Measurements from ENCODE around the gene ADAMTS12.
A peak's percentile ranks its signal among the peaks of the same experiment; 100 is the strongest.

ADAMTS12 gene

DNA sequence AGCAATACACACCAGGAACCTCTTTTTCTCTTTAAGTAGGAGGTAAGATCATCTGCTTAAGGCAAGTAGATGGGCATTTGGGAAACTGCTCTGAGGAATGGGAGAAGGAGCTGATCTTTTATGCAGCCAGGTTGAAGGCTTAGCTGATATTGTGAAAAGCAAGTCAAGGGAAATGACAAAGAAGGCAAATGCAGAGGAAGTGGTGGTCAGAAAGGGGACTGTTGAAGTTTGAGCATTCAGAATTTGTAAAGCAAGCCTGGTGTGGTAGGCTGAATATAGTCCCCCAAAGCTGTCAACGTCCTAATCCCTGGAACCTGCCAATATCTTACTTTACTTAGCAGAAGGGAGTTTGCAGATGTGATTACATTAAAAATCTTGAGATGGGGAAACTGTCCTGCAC is 128.9 kb downstream of the ADAMTS12 start:
- no peak for DNase-seq (ENCODE audit: low read depth, low spot score)

- no peak for DNase-seq (ENCODE audit: low read depth, low spot score)
Observed at GRCh38 chr5:33761139-33761538, 130.7 kb downstream of the ADAMTS12 start.

DNA sequence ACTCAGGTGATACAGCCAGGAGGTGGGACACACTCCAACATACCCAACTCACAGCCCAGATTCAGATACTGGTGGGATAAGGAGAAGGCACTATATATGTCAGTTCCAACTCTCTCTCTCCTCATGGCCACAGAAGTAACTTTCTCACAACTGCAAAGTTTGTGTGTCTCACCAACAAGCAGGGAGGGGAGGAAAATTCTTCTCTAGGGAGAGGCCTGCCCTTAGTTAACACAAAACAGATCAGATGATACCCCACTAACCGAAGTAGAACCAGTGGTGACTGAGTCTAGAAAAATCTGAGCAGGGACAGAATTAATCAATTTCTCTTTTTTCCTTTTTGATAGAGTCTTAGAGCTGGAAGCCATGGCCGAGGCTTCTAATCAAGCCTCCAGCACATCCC is 133.1 kb downstream of the ADAMTS12 start:
- DNase-seq (ENCODE audit: low read depth, low spot score): no peak

DNA sequence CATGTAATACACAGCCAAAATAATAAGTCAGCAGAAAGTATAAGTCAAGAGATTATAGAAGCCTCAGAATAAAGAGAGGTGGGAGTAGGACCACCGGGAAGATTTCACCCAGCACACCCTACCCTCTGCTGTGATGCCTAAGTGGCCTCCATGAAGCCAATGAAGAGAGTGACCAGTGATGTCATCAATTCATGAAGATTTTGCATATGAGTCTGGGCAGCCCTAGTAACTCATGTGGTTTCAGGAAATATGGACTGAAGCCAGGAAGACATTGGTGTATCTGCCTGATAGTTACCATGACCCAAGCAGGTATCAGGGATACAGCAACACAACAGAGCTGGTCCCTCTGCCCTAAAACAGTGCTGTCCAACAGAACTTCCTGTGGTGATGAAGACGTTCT is 135.3 kb downstream of the ADAMTS12 start:
- no peak for DNase-seq (ENCODE audit: low read depth, low spot score)

- DNase-seq (ENCODE audit: low read depth, low spot score): peak; percentile 30
Observed at GRCh38 chr5:33755231-33755630, 136.6 kb downstream of the ADAMTS12 start.

GRCh38 chr5:33753704-33754103 is 138.1 kb downstream of the ADAMTS12 start:
- DNase-seq (ENCODE audit: low read depth, low spot score): no peak

- no peak for DNase-seq (ENCODE audit: low read depth, low spot score)
Observed at GRCh38 chr5:33748754-33749153, 143.0 kb downstream of the ADAMTS12 start.

GRCh38 chr5:33745101-33745770 is 146.6 kb downstream of the ADAMTS12 start:
- no peak for DNase-seq (ENCODE audit: low read depth, low spot score)

GRCh38 chr5:33743099-33743498 is 148.7 kb downstream of the ADAMTS12 start:
- no peak for DNase-seq (ENCODE audit: low read depth, low spot score)

DNA sequence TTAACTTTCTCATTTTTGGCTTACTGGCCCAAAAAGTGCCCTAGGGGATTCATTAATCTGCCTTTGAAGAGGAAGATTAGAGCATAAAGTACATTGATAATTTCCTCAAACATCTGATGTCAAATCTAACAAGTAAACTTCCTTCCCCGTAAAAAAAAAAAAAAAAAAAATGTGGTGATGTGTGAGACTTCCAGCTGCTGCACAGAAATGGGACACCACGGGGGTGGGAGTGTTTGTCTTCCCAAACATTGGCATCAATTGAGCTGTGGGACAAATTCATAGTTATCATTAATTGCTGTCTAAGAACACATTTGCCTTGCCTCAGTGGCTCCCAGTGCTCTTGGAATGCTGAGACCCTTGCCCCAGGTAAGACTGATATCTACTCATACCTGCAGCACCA is 149.6 kb downstream of the ADAMTS12 start:
- no peak for DNase-seq (ENCODE audit: low read depth, low spot score)

DNA sequence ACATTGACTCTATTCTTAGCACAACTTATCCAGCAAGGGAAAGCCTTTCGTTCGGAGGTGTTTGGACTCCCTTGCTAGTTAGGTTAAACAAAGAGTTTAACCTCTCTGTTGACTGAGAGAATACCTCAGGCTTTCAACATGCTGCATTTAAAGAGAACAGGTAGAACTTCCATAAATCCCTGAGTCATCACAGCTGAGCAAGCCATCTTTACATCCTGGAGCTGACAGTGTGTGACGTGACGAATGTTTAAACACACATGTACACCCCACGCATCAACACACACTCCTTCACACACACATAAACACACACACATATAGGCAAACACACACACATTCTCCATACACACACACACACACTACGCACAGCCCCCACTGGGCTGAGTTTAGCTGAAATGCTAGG is 152.8 kb downstream of the ADAMTS12 start:
- DNase-seq (ENCODE audit: low read depth, low spot score): no peak

GRCh38 chr5:33738097-33738496 is 153.7 kb downstream of the ADAMTS12 start:
- no peak for DNase-seq (ENCODE audit: low read depth, low spot score)

DNA sequence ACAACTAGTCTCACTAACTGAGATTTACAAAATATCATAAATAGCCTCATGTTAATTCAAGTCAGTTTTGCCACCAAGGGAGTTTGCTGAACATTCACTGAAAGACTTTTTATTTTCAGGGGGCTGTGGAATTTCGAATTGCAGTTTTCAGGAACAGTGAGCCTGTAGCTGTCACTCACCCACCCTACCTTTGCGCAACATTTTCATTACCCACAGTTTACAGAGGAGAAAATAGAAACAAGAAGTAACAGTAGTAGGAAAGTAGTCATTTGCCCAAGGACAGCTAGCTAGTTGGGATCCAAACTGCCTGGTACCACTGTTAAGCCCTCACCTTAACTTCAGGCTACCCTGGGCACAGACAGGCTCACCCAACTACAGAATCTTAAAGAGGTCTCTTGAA is 154.1 kb downstream of the ADAMTS12 start:
- DNase-seq (ENCODE audit: low read depth, low spot score): no peak

DNA sequence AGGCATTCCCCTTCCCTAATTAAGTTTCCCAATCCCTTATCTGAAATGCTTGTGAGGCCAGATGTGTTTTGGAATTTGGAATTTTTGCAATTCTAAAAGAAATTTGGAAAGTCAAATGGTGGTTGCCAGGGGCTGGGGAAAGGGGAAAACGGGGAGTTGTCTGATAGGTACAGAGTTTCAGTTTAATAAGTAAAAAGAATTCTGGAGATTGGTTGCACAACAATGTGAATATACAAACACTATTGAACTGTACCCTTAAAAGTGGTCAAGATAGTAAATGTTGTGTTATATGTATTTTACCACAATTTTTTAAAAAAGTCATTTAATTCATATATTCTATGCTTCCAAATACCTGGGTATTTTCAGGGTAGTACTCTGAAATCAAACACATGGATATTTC is 154.5 kb downstream of the ADAMTS12 start:
- DNase-seq (ENCODE audit: low read depth, low spot score): no peak

DNA sequence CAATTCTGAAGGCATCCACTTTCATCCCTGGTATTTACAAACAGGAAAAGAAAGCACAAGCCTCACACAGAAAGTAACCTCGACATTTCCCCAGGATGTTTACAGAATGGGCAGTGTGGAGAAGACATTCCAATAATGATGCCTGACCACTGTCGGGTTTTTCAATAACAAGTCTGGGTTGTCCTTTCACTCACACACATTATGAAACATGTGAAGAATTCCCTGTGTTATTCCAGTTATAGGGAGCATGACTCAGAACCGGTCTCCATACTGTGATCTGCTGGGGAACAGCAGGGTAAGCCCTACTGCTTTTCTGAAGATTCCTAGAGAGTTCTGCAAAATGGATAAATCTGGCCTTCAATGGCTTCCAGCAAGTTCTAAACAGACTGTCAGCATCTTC is 155.3 kb downstream of the ADAMTS12 start:
- peak; percentile 41 for DNase-seq (ENCODE audit: low read depth, low spot score)

- DNase-seq (ENCODE audit: low read depth, low spot score): no peak
Observed at GRCh38 chr5:33735072-33735471, 156.7 kb downstream of the ADAMTS12 start.

GRCh38 chr5:33734537-33734936 is 157.3 kb downstream of the ADAMTS12 start:
- DNase-seq (ENCODE audit: low read depth, low spot score): no peak

DNA sequence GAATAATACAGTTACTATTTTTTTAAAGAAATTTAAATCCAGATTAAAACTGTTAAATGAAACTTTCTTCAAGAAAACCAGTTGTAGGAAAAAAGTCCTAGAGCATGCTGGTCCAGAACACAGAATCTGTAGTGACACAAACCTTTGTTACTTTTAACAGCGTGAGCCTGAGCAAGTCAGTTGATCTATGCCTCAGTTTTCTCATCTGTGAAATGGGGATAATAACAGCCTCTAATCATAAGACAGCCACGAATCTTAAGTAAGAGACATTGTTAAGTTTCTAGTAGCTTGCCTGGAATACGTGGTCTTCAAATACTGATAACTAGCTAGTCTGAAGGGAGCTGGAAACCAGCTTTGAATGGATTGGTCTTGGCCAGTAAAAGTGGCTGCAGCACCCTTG is 158.6 kb downstream of the ADAMTS12 start:
- DNase-seq (ENCODE audit: low read depth, low spot score): no peak

- DNase-seq (ENCODE audit: low read depth, low spot score): no peak
Observed at GRCh38 chr5:33726422-33727165, 165.2 kb downstream of the ADAMTS12 start.

- no peak for DNase-seq (ENCODE audit: low read depth, low spot score)
Observed at GRCh38 chr5:33725806-33726205, 166.0 kb downstream of the ADAMTS12 start.

DNA sequence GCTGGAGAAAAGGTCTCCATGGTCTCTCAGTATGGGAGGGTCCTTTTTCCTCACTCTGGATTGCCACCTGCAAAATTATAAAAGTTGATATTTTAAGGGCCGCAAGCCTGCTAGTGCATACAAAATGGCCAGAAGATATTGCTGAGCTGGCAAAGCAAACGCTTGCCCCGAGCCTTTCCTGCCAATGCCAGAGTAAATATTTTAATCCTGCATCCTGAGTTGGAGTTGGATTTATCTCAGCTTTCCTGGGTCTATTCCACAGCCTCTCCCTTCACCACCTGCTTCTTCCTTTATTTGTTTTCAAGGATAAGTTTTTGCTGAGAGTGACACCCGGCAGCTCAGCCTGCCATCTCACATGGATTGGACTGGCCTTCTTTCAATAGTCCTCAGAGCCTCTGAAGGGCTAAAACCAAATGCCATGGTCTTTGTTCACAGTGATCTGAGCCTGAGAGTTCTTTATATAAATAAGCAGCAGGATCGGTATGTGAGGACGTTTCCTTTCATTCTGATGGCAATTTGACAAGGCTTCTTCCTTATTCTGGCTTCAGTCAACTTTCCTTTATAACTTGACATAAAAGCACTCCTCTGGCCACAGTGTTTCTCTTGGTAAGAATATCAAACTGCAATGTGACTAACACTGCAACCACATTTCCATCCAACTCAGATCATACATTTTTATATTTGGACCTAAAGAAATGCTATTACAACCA is 170.1 kb downstream of the ADAMTS12 start:
- no peak for DNase-seq (ENCODE audit: low read depth, low spot score)

- no peak for DNase-seq (ENCODE audit: low read depth, low spot score)
Observed at GRCh38 chr5:33720176-33720575, 171.6 kb downstream of the ADAMTS12 start.

DNA sequence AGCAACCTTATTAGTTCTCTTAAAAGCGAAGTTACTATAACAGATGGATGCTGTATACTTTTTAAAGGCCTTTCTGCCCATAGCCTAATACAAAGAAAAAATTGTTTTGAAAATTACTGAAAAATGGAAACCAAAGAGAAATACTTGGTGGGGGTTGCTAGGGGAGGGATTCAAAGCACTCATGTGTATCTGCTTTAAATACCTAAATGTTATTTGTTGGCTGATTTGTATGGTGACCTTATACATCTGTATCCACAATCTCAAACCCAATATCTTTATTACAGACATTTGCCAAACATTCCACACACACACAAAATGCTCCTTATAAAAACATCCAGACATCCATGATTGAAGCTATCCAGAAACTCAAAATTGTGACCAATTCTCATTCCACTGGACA is 172.0 kb downstream of the ADAMTS12 start:
- no peak for DNase-seq (ENCODE audit: low read depth, low spot score)

All from brain pericyte (primary cell).